ENCODE results near the gene WDR20. TPM values are rescaled to one million over a fixed set of nuclear protein-coding genes. Genes with fewer than 3 reads are reported as not detected.

The WDR20 gene
- total RNA-seq, 6 donors from 2014 or later = 16.3 to 28.8 (median 20.6) TPM

- Histone ChIP-seq H3K36me3 (peaks cover 0 to 10% (median 0%) of the 10 kb centered on the region in 4 donors), H3K4me3 (no peak overlapping the region), H3K4me1 (no peaks in the 10 kb centered on the region), H3K9me3 (no peaks in the 10 kb centered on the region), H3K27ac (no peak overlapping the region), H3K27me3 (no peaks in the 10 kb centered on the region)
- 36 to 75% methylated on average over 2 of the region's 2 CpGs for WGBS, 2 donors
- TF ChIP-seq POLR2A (IDR thresholded peaks at IDR 0.05) (no peak), EP300 (IDR thresholded peaks at IDR 0.05) (no peak), POLR2AphosphoS5 (IDR thresholded peaks at IDR 0.05) (no peak), CTCF (IDR thresholded peaks at IDR 0.05) (no peak)
- ATAC-seq (ENCODE audit: low FRiP score in 2 of 2) (peak in 1 of 2 donors; percentile 8), DNase-seq (no peak)
Observed at GRCh38 chr14:102154821-102155549, 15.3 kb downstream of the WDR20 start.

- peaks cover 0 to 5% (median 0%) of the 10 kb centered on the region in 4 donors for H3K36me3 ChIP-seq
- no peak for DNase-seq
- TF ChIP-seq POLR2AphosphoS5 (IDR thresholded peaks at IDR 0.05) (no peak), EP300 (IDR thresholded peaks at IDR 0.05) (no peak), CTCF (IDR thresholded peaks at IDR 0.05) (no peak), POLR2A (IDR thresholded peaks at IDR 0.05) (no peak)
- H3K9me3 ChIP-seq = no peaks in the 10 kb centered on the region
- H3K4me3 ChIP-seq = no peak overlapping the region
- no peak overlapping the region for H3K27ac ChIP-seq
- H3K4me1 ChIP-seq = no peaks in the 10 kb centered on the region
- no peak for ATAC-seq (ENCODE audit: low FRiP score in 2 of 2)
- H3K27me3 ChIP-seq = no peaks in the 10 kb centered on the region
Observed at GRCh38 chr14:102157346-102157745, 17.6 kb downstream of the WDR20 start.

- H3K27ac ChIP-seq = no peak overlapping the region
- ATAC-seq (ENCODE audit: low FRiP score in 2 of 2) (no peak), DNase-seq (no peak)
Observed at GRCh38 chr14:102158797-102159196, 19.1 kb downstream of the WDR20 start.

GRCh38 chr14:102159841-102160240 lies 20.1 kb downstream of the WDR20 start:
- H3K36me3 ChIP-seq = no peaks in the 10 kb centered on the region
- H3K27me3 ChIP-seq = no peaks in the 10 kb centered on the region
- DNase-seq = no peak
- 93 to 99% methylated on average over 4 of the region's 4 CpGs for WGBS, 2 donors
- peaks cover 0 to 7% (median under 1%) of the 10 kb centered on the region in 4 donors for H3K4me1 ChIP-seq
- H3K27ac ChIP-seq = no peak overlapping the region
- TF ChIP-seq POLR2AphosphoS5 (IDR thresholded peaks at IDR 0.05) (no peak), EP300 (IDR thresholded peaks at IDR 0.05) (no peak), CTCF (IDR thresholded peaks at IDR 0.05) (no peak), POLR2A (IDR thresholded peaks at IDR 0.05) (no peak)
- no peaks in the 10 kb centered on the region for H3K9me3 ChIP-seq
- H3K4me3 ChIP-seq = no peak overlapping the region
- no peak for ATAC-seq (ENCODE audit: low FRiP score in 2 of 2)

More at GRCh38 chr14:102158797-102159196, 19.1 kb downstream of the WDR20 start:
- TF ChIP-seq POLR2A (IDR thresholded peaks at IDR 0.05) (no peak), EP300 (IDR thresholded peaks at IDR 0.05) (no peak), CTCF (IDR thresholded peaks at IDR 0.05) (no peak), POLR2AphosphoS5 (IDR thresholded peaks at IDR 0.05) (no peak)
- Histone ChIP-seq H3K4me3 (no peak overlapping the region), H3K9me3 (no peaks in the 10 kb centered on the region), H3K36me3 (no peaks in the 10 kb centered on the region), H3K27me3 (no peaks in the 10 kb centered on the region), H3K4me1 (peaks cover 0 to 7% (median 0%) of the 10 kb centered on the region in 4 donors)
- 93 to 96% methylated on average over 8 of the region's 8 CpGs for WGBS, 2 donors

GRCh38 chr14:102162487-102162886 lies 22.8 kb downstream of the WDR20 start:
- no peak for TF ChIP-seq POLR2A (IDR thresholded peaks at IDR 0.05)
- no peak for TF ChIP-seq EP300 (IDR thresholded peaks at IDR 0.05)
- no peak for TF ChIP-seq POLR2AphosphoS5 (IDR thresholded peaks at IDR 0.05)
- no peak for TF ChIP-seq CTCF (IDR thresholded peaks at IDR 0.05)
- WGBS, 2 donors = 94 to 96% methylated on average over 4 of the region's 4 CpGs
- DNase-seq = no peak
- H3K36me3 ChIP-seq = no peaks in the 10 kb centered on the region
- no peaks in the 10 kb centered on the region for H3K27me3 ChIP-seq
- no peak overlapping the region for H3K4me3 ChIP-seq
- H3K9me3 ChIP-seq = no peaks in the 10 kb centered on the region
- H3K27ac ChIP-seq = no peak overlapping the region
- H3K4me1 ChIP-seq = peaks cover 0 to 7% (median 2%) of the 10 kb centered on the region in 4 donors
- ATAC-seq (ENCODE audit: low FRiP score in 2 of 2) = no peak
